OCI-LY3 (cell line): ENCODE measurements around the gene ZNF785.

Experiments
- H2AFZ ChIP-seq: fragments of 200-600, 300-600 bp; shearing (Covaris generic); 2 replicates; pipeline ENCODE4 v1.6.0; 2014; ENCODE audit warnings: antibody characterized with exemption, low read depth, low read length
- H3K27ac ChIP-seq: fragments of 200-600, 300-600 bp; sonication (generic); 2 replicates; pipeline ENCODE4 v1.5.1; 2014; ENCODE audit warnings: mild to moderate bottlenecking, low read length, moderate library complexity, mixed read lengths
- H3K27me3 ChIP-seq: fragments of 200-600, 300-600 bp; sonication (generic); 2 replicates; pipeline ENCODE4 v1.6.1; 2014; ENCODE audit warnings: low read depth, low read length, mixed read lengths
- H3K36me3 ChIP-seq: fragments of 200-600, 300-600 bp; sonication (generic); replicated peaks from 2 replicates; pipeline ENCODE3; 2014; ENCODE audit warnings: low read depth, low read length, mixed read lengths
- H3K4me1 ChIP-seq: fragments of 300-600, 200-600 bp; sonication (generic); 2 replicates; pipeline ENCODE4 v1.6.1; 2014; ENCODE audit warnings: low read length, mixed read lengths
- H3K4me2 ChIP-seq: fragments of 200-600, 300-600 bp; sonication (generic); 2 replicates; pipeline ENCODE4 v1.6.1; 2014; ENCODE audit warnings: low read length, mixed read lengths
- H3K4me3 ChIP-seq: fragments of 300-600, 200-600 bp; sonication (generic); 2 replicates; pipeline ENCODE4 v1.5.1; 2014; ENCODE audit warnings: antibody characterized with exemption, mild to moderate bottlenecking, low read length, moderate library complexity
- H3K79me2 ChIP-seq: fragments of 300-600, 200-600 bp; shearing (Covaris generic); 2 replicates; pipeline ENCODE4 v1.6.1; 2014; ENCODE audit warnings: mild to moderate bottlenecking, low read length, mixed read lengths
- H3K9ac ChIP-seq: fragments of 300-600, 200-600 bp; shearing (Covaris generic); 2 replicates; pipeline ENCODE4 v1.6.0; 2014; ENCODE audit warnings: mild to moderate bottlenecking, low read length, moderate library complexity
- H3K9me3 ChIP-seq: fragments of 200-600, 300-600 bp; shearing (Covaris generic); 2 replicates; pipeline ENCODE4 v1.6.1; 2014; ENCODE audit warnings: low read length, mixed read lengths; ENCODE audit not compliant: insufficient read depth
- H4K20me1 ChIP-seq: fragments of 200-600, 300-600 bp; sonication (generic); 2 replicates; pipeline ENCODE4 v1.6.1; 2016; ENCODE audit warnings: low read length, mixed read lengths; ENCODE audit not compliant: insufficient read depth
- EZH2phosphoT487 ChIP-seq: fragments of 200-600 bp; shearing (Covaris generic); IDR thresholded peaks from 2 replicates; pipeline ENCODE4 v1.6.1; 2018; ENCODE audit warnings: antibody characterized with exemption, mixed run types, low read depth
- TF ChIP-seq, protein P1 (sequence below): fragments of 200-600, 300-600 bp; sonication (generic); IDR thresholded peaks from 2 replicates; pipeline ENCODE4 v1.5.1; 2014; ENCODE audit warnings: antibody characterized with exemption, low read length, low read depth

ZNF785 gene

GRCh38 chr16:30557957-30558788 is 27.3 kb downstream of the ZNF785 start, which contains the start of gene ZNF764:
ZNF764 (minus strand) TSS chr16:30558374; CDS start chr16:30558182, 192 bp downstream.
- H3K36me3 ChIP-seq: peaks cover 11% of the 10 kb centered on the region
- TF ChIP-seq EZH2phosphoT487: no peak
- TF ChIP-seq, protein P1, sequence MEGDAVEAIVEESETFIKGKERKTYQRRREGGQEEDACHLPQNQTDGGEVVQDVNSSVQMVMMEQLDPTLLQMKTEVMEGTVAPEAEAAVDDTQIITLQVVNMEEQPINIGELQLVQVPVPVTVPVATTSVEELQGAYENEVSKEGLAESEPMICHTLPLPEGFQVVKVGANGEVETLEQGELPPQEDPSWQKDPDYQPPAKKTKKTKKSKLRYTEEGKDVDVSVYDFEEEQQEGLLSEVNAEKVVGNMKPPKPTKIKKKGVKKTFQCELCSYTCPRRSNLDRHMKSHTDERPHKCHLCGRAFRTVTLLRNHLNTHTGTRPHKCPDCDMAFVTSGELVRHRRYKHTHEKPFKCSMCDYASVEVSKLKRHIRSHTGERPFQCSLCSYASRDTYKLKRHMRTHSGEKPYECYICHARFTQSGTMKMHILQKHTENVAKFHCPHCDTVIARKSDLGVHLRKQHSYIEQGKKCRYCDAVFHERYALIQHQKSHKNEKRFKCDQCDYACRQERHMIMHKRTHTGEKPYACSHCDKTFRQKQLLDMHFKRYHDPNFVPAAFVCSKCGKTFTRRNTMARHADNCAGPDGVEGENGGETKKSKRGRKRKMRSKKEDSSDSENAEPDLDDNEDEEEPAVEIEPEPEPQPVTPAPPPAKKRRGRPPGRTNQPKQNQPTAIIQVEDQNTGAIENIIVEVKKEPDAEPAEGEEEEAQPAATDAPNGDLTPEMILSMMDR: peak; percentile 15; the same call in 1 of the 2 replicates

DNA sequence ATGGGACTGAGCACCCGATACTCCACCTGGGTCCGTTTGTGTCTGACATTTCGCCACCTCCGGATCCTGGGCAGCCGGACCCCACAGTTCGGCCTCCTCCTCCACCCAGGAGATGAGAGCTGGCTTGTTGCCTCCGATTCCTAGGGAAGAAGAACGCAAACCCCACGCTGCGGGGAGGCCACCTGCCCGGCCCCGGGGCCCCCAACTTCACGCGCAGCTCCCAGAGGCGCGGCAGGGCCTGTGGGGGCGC is 27.9 kb downstream of the ZNF785 start:
- peak overlapping the region; percentile 54; the same call in 1 of the 2 replicates for H2AFZ ChIP-seq
- peak overlapping the region; percentile 86 for H3K4me3 ChIP-seq
- peaks cover 15% of the 10 kb centered on the region for H3K36me3 ChIP-seq
- TF ChIP-seq EZH2phosphoT487: no peak
- TF ChIP-seq, protein P1: no peak
- no peaks in the 10 kb centered on the region for H3K27me3 ChIP-seq
- H3K4me1 ChIP-seq: peaks cover 20% of the 10 kb centered on the region
- peaks cover 18% of the 10 kb centered on the region for H3K79me2 ChIP-seq
- peak overlapping the region; percentile 80 for H3K9ac ChIP-seq
- no peaks in the 10 kb centered on the region for H4K20me1 ChIP-seq
- no peaks in the 10 kb centered on the region for H3K9me3 ChIP-seq
- H3K4me2 ChIP-seq: peak overlapping the region; percentile 99
- peak overlapping the region; percentile 76 for H3K27ac ChIP-seq

More at GRCh38 chr16:30557957-30558788, 27.3 kb downstream of the ZNF785 start, which contains the start of gene ZNF764:
- Histone ChIP-seq H3K9ac (peak within 1 kb of the TSS; percentile 80), H3K27ac (peak within 1 kb of the TSS; percentile 76), H3K4me3 (peak within 1 kb of the TSS; percentile 86), H3K79me2 (peaks cover 18% of the 10 kb centered on the region), H4K20me1 (no peaks in the 10 kb centered on the region), H3K4me2 (peak within 1 kb of the TSS; percentile 99), H3K9me3 (no peaks in the 10 kb centered on the region), H3K4me1 (peaks cover 20% of the 10 kb centered on the region), H3K27me3 (no peaks in the 10 kb centered on the region), H2AFZ (peak within 1 kb of the TSS; percentile 54; the same call in 1 of the 2 replicates)

DNA sequence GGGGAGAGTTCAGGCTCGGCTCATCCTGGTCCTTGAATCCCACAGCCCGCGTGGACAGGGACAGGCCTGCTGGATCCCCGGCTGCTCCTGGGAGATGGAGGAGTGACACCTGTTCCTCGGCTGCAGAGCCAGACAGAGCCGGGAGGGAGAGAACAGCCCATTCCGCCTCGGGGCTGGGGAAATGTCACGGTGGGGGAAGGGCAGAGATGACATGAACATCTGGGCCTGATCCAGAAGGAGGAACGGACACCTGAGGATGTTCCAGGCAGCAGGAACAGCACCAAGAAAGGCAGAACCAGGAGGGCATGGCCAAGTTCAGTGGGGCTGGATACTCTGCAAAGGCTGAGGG is 29.4 kb downstream of the ZNF785 start:
- H3K4me2 ChIP-seq: no peak overlapping the region

More for the DNA sequence above, 29.4 kb downstream of the ZNF785 start:
- Histone ChIP-seq H3K9ac (no peak overlapping the region), H4K20me1 (no peaks in the 10 kb centered on the region), H3K36me3 (peaks cover 18% of the 10 kb centered on the region), H3K9me3 (no peaks in the 10 kb centered on the region), H2AFZ (no peak overlapping the region), H3K4me3 (no peak overlapping the region), H3K27me3 (no peaks in the 10 kb centered on the region), H3K27ac (no peak overlapping the region), H3K4me1 (peaks cover 17% of the 10 kb centered on the region), H3K79me2 (peaks cover 18% of the 10 kb centered on the region)
- no peak for TF ChIP-seq EZH2phosphoT487
- TF ChIP-seq, protein P1: no peak
